ENCODE measurements around the gene DEGS1.

Gene DEGS1

DNA sequence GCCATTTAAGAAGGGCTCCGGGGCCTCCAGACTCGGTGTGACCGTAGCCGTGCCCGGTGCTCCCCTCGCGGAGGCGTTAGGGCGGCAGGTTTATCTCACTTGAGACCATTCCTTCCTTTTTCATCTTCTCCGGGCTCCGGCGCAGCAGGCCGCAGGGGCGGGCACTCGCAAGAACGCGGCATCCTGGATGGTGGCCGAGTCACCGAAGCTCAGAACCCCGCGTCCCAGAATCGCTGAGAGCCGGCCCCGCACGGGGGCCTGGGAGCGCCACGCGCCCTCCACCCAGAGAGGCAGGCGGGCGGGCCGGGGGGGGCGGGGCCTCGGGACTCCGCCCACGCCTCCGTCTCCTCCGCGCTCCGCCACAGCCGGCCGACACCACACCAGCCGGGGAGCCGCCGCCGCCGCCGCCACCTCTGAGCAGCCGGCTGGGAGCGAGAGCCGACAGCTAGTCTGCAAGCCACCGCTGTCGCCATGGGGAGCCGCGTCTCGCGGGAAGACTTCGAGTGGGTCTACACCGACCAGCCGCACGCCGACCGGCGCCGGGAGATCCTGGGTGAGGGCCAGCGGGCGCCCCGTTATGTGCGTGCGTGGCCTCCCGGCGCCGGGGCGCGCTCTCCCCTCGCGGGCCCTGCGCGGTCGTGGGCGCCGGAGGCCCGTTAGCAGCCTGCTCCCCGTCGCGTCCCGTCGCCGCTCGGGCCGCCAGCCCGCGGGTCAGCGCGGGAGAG lies at the start of gene DEGS1:
TSS of gene DEGS1 (plus strand) at position 375 of the 725 bp plus-strand sequence. CDS start at position 472, 97 bp downstream.
- DNase-seq (ENCODE audit: low read depth in 2 of 2), result peak; percentile 50 to 64

DNA sequence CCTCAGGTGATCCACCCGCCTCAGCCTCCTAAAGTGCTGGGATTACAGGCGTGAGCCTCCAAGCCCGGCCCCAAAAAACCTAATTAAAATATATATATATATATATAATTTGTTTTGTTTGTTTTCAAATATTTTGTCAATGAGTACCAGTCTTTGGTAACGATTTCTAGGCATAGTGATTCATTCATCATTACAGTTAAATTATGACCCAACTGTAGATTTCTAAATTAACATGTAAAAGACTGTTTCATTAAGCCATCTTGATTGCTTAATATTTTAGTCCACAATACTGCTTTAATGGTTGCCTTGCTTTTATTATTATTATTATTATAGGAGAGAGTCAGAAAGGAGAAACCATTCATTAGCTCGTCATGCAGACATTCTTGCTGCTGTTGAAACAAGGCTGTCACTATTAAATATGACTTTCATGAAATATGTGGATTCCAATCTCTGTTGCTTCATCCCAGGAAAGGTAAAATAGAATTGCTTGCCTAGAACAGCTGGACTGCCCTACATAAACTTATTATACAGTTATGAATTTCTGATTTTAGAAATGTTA lies 49.2 kb upstream of the DEGS1 start:
- DNase-seq (ENCODE audit: low read depth in 2 of 2), result no peak

- DNase-seq (ENCODE audit: low read depth in 2 of 2), result no peak
Measured at GRCh38 chr1:224137518-224137917, 45.5 kb upstream of the DEGS1 start.

DNA sequence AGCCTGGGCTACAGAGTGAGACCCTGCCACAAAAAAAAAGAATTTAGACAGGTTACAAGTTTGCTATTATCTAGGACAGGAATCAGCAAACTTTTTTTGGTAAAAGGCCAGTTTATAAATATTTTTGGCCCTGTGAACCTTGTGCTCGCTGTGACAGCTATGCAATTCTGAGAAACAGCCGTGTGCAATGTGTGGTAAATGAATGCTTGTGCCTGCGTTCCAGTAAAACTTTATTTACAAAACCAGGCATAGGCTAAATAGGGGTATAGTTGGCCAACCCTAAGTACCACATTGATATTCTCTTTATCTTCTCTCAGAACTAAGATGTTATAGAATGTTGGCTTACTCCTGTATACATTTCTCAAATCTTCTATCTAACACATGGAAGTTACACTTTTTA lies 44.8 kb upstream of the DEGS1 start:
- DNase-seq (ENCODE audit: low read depth in 2 of 2), result no peak

GRCh38 chr1:224141693-224142092 lies 41.3 kb upstream of the DEGS1 start:
- DNase-seq (ENCODE audit: low read depth in 2 of 2), result no peak

- DNase-seq (ENCODE audit: low read depth in 2 of 2), result no peak
Measured at GRCh38 chr1:224149709-224150108, 33.3 kb upstream of the DEGS1 start.

GRCh38 chr1:224151117-224151516 lies 31.9 kb upstream of the DEGS1 start:
- no peak for DNase-seq (ENCODE audit: low read depth in 2 of 2)

DNA sequence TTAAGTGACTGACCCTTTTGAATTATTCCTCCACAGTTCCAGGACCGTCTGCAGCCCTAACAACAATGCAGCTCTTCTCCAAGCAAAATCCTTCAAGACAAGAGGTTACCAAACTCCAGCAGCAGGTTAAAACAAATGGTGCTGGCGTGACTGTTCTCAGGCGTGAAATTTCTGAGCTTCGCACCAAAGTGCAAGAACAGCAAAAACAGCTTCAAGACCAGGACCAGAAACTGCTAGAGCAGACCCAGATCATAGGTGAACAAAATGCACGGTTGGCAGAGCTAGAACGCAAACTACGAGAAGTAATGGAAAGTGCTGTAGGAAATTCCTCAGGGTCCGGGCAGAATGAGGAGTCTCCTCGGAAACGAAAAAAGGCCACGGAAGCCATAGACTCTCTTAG lies 25.7 kb upstream of the DEGS1 start:
- no peak for DNase-seq (ENCODE audit: low read depth in 2 of 2)

- no peak for DNase-seq (ENCODE audit: low read depth in 2 of 2)
Measured at GRCh38 chr1:224159541-224159940, 23.5 kb upstream of the DEGS1 start.

- no peak for DNase-seq (ENCODE audit: low read depth in 2 of 2)
Measured at GRCh38 chr1:224160171-224160682, 22.8 kb upstream of the DEGS1 start.

DNA sequence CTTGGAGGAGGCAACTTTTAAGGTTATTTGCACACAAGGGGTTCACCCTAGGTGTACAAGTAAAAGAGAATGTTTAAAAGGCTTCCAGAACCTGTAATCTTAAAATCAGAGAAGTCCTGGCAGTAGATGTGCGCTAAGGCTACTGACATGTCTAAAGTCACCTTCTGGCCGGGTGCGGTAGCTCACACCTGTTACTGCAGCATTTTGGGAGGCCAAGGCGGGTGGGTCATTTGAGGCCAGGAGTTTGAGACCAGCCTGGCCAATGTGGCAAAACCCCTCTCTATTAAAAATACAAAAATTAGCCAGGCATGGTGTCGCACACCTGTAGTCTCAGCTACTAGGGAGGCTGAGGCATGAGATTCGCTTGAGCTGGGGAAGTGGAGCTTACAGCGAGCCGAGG lies 20.3 kb upstream of the DEGS1 start:
- no peak for DNase-seq (ENCODE audit: low read depth in 2 of 2)

DNA sequence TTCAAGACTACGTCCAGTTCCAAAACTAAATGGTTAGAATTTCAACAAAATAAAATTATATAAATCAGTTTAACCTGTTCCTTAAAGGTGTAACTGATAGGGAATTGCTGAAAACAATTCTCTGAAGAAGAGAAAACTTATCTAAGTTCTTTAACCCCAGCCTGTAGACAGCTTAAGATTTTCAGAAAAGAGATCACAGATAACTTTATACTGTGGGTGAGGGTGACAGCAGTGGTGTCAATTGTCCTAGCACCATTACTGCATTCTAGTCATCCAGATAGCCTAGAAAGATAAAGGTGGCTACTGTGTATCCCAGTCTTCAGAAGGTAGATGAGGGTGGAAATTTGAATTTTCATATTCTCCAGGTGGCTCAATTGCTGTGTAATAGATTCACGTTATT lies 19.7 kb upstream of the DEGS1 start:
- DNase-seq (ENCODE audit: low read depth in 2 of 2), result no peak

DNA sequence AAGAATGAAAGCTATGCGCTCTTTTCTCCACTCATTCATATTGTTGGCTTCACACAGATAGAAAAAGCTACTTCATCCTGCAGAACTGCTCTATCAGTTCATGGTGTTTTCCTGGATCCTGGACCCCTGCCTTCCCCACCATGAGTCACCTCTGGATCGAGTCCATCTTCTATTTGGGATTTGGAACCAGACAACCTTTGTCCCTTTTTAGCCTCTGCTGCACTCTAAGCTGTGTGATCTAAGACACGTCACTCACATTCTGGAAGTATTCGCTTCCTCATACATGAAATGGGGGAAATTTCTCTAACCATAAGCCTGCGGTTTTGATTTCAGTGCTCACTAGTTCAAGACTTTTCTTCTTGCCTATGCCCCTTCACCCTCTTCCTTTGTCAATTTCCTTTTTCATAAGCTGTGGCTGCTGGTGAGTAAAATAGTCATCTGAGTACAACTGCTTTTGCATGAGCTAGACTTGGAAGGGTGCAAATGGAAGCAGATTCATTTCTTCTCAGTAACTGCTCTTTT lies 14.1 kb upstream of the DEGS1 start:
- DNase-seq (ENCODE audit: low read depth in 2 of 2), result peak; percentile 84 to 85

DNA sequence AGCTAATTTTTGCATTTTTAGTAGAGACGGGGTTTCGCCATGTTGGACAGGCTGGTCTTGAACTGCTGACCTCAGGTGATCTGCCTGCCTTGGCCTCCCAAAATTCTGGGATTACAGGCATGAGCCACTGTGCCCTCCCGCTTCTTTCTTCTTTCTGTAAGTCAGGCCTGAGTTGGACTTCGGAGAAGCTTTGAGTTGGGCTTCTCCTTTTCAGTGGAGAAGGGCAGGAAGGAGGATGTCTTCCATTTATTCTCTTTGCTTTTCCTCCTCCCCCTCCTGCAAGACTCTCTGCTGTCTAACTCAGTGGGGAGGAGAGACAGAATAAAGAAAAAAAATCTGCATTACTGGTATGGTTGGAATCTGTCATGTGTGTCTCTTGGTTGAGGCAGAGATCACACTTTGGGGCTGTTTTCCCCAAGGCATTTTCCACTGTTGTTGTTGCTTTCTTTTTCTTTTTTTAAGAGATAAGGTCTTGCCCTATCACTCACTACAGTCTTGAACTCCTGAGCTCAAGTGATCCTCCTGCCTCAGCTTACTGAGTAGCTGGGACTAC lies 13.2 kb upstream of the DEGS1 start:
- DNase-seq (ENCODE audit: low read depth in 2 of 2), result no peak

DNA sequence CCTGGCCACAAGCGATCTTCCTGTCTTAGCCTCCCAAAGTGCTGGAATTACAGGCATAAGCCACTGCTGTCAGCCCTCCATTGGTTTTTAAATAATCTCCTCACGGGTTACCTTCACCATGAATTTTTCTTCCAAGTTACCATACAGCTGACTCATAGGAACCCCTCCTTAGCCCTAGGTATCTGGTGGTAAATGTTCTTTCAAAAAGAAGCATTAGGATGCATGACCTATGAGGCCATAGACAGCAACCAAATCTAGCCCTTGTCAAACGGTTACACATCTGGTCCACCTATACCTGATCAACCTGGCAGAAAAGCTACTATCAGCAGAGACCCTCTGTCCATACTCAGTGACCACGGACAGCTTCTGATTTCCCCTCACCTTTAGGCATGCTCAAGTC lies 12.7 kb upstream of the DEGS1 start:
- DNase-seq (ENCODE audit: low read depth in 2 of 2), result no peak

GRCh38 chr1:224170748-224171478 lies 12.1 kb upstream of the DEGS1 start:
- DNase-seq (ENCODE audit: low read depth in 2 of 2), result no peak

DNA sequence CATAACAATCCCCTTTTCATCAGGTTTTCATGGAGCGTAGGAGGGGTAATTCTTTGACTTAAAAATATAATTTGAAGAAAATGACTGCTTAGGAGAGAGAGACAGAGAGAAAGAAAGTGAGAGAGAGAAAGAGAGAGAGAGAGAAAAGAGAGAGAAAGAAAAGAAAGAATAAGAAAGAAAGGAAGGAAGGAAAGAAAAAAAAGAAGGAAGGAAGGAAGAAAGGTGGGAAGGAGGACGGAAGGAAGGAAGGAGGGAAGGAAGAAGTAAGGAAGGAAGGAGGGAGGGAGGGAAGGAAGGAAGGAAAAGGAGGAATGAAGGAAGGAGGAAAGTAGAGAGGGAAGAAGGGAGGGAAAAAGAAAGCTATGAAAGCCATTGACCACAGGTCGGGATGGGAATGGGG lies 10.8 kb upstream of the DEGS1 start:
- no peak for DNase-seq (ENCODE audit: low read depth in 2 of 2)

- DNase-seq (ENCODE audit: low read depth in 2 of 2), result no peak
Measured at GRCh38 chr1:224173523-224173922, 9.5 kb upstream of the DEGS1 start.

GRCh38 chr1:224175617-224176016 lies 7.4 kb upstream of the DEGS1 start:
- DNase-seq (ENCODE audit: low read depth in 2 of 2), result no peak

DNA sequence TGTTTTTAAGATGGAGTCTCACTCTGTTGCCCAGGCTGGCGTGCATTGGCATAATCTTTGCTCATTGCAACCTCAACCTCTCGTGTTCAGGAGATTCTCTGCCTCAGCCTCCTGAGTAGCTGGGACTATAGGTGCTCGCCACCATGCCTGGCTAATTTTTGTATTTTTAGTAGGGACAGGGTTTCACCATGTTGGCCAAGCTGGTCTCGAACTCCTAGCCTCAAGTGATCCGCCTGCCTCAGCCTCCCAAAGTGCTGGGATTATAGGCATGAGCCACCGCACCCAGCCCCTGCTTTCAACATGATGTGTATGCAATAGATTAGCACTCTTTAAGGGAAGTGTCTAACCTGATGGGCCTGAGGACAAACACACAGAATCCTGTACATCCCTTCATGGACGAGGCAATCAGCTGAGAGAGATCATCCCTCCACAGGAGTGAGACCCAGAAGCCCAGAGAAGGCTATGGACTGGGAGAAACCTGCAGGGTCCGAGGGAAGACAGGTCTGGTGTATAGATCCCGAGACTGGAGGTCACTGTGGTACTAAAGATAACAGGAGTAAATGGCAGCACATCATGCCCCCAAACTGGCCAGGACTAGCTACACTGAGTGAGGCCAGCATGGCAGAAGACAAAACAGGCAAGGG lies 5.6 kb upstream of the DEGS1 start:
- no peak for DNase-seq (ENCODE audit: low read depth in 2 of 2)

DNA sequence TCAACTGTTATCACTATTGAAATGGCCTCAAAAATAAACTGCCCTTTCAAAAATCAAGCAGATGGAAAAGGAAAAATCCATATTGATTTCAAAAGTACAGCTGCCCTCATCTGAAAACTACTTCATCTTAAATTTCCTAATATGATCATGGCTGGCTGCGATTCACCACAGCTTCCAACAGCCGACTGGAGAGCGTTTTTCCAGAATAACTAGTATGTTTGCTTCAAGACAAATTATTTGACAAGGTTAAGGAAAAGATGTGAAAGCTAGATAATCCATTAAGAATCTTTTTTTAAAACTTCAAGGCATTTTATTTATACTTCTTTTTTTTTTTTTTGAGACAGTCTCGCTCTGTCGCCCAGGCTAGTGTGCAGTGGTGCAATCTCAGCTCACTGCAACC lies 4.1 kb upstream of the DEGS1 start:
- no peak for DNase-seq (ENCODE audit: low read depth in 2 of 2)
